NCI-H1694 treated with DMSO at 0.1 percent for 48 hours (cell line): ENCODE measurements around the gene TTC23L.
A peak's percentile ranks its signal among the peaks of the same experiment; 100 is the strongest.

Source experiments
- DNase-seq: peaks from one replicate; lab custom pipeline; 2025; lab: John Stamatoyannopoulos, UW

Gene TTC23L

GRCh38 chr5:34870382-34870781 lies 31.4 kb downstream of the TTC23L start:
- DNase-seq = no peak

- no peak for DNase-seq
Observed at GRCh38 chr5:34876275-34876674, 37.3 kb downstream of the TTC23L start.

- DNase-seq = no peak
Observed at GRCh38 chr5:34881246-34881645, 42.3 kb downstream of the TTC23L start.

GRCh38 chr5:34886392-34887119 lies 47.6 kb downstream of the TTC23L start:
- no peak for DNase-seq

- DNase-seq = no peak
Observed at GRCh38 chr5:34889394-34889793, 50.4 kb downstream of the TTC23L start.

- DNase-seq = no peak
Observed at GRCh38 chr5:34891981-34892380, 53.0 kb downstream of the TTC23L start.

- no peak for DNase-seq
Observed at GRCh38 chr5:34892414-34892813, 53.5 kb downstream of the TTC23L start.

- no peak for DNase-seq
Observed at GRCh38 chr5:34894716-34895115, 55.8 kb downstream of the TTC23L start.

- no peak for DNase-seq
Observed at GRCh38 chr5:34895641-34896419, 56.9 kb downstream of the TTC23L start.

- DNase-seq = no peak
Observed at GRCh38 chr5:34897646-34898045, 58.7 kb downstream of the TTC23L start.

- DNase-seq = peak; percentile 76
Observed at GRCh38 chr5:34898258-34898895, 59.4 kb downstream of the TTC23L start.

- no peak for DNase-seq
Observed at GRCh38 chr5:34899066-34899465, 60.1 kb downstream of the TTC23L start.

GRCh38 chr5:34900652-34901051 lies 61.7 kb downstream of the TTC23L start:
- no peak for DNase-seq

GRCh38 chr5:34903260-34903659 lies 64.3 kb downstream of the TTC23L start:
- no peak for DNase-seq

- peak; percentile 14 for DNase-seq
Observed at GRCh38 chr5:34905564-34905963, 66.6 kb downstream of the TTC23L start.

GRCh38 chr5:34913072-34913471 lies 74.1 kb downstream of the TTC23L start:
- no peak for DNase-seq

- DNase-seq = peak; percentile 12
Observed at GRCh38 chr5:34914671-34915138, 75.7 kb downstream of the TTC23L start.

- DNase-seq = peak; percentile 98
Observed at GRCh38 chr5:34915139-34915855, 76.3 kb downstream of the TTC23L start, which contains the start of the genes BRIX1 and RAD1. Gene BRIX1, plus strand, starts transcription at chr5:34915711. Its CDS starts 28 bp downstream, at chr5:34915739. Gene RAD1, minus strand, starts transcription at chr5:34915504. Its CDS starts 612 bp downstream, at chr5:34914892.

GRCh38 chr5:34915856-34916192 lies 76.9 kb downstream of the TTC23L start:
- no peak for DNase-seq

GRCh38 chr5:34916518-34916917 lies 77.6 kb downstream of the TTC23L start:
- DNase-seq = no peak

- DNase-seq = no peak
Observed at GRCh38 chr5:34918025-34918424, 79.1 kb downstream of the TTC23L start.

- DNase-seq = no peak
Observed at GRCh38 chr5:34919077-34919476, 80.1 kb downstream of the TTC23L start.
